ENCODE measurements around the gene NFYC.

The NFYC gene

DNA sequence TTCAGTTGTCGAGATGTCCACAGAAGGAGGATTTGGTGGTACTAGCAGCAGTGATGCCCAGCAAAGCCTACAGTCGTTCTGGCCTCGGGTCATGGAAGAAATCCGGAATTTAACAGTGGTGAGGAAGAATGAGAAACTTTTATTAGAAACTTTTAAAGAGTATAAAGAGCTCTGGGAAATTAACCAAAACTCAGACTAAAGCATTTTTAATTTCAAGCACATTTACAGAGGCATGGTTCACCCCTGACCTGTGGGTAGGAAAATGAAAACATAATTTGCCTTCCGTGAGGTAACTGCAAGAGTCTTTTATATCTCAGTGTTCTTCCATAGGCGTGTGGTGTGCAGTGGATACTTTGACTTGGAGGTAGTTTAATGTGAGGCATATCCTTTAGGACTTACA, 47.3 kb downstream of the NFYC start:
- no peak for DNase-seq (ENCODE audit: low read depth, low spot score)

DNA sequence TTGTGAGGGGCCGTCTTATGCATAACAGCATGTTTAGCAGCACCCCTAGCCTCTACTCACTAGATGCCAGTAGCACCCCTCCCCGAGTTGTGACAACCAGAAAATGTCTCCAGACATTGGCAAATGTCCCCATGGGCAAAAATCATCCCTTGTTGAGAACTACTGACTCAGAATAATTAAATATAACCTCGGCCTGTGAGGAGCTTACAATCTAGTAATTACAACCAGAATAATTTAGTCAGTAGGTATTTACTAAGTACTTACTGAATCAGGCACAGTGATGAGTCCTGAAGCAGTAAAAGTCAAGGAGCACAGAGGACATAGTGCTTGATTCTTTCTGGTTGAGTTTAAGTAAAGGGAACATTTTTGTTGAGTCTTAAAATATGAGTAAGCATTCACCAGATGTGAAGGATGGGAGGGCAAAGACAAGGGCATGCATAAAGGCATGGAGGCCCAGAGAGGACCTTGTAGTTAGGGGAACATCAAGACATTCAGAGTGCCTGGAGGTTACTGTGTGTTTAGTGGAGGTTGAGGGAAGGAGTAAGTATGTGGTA, 48.0 kb downstream of the NFYC start:
- DNase-seq (ENCODE audit: low read depth, low spot score), result no peak

DNA sequence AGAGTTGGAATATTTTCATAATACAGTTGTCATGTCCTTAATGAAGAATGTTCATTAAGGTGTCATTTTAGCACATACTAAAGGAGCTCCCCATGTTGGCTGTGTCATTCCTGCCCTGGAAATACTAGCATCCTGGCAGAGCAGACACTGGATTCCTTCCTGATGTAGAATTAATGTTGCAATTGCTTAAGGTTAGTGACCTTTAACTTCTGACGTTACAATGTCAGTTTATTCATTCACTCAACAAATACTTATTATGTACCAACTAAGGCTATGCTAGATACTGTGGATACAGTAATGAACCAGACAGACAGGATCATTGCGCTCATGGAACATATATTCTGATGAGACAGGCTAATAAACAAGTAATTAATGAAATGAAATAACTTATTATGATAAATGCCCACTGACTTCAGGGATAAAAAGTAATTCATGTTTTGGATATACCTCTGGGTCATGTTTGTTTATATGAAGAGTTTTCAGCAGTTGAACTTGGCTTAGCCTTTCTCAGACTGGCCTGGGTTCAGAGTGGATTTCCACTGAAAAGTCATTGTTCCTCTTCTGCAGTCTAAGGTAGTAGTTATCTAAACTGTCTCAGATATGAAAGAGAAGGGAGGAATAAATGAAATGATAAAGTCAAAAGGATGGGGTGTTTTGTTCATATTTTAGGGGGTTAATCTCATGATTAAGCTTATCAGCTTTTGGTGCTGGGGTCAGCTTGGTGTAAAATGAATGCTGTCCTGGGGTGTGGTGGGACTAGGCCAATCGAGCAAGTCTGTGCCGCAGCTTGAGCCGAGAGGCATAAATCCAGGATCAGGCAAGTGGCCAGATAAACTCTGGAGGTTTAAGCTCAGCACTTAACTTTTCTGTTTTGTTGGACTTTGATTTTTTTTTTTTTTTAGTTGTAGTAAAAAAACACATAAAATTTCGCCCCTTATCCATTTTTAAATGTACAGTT, 48.8 kb downstream of the NFYC start:
- no peak for DNase-seq (ENCODE audit: low read depth, low spot score)

DNA sequence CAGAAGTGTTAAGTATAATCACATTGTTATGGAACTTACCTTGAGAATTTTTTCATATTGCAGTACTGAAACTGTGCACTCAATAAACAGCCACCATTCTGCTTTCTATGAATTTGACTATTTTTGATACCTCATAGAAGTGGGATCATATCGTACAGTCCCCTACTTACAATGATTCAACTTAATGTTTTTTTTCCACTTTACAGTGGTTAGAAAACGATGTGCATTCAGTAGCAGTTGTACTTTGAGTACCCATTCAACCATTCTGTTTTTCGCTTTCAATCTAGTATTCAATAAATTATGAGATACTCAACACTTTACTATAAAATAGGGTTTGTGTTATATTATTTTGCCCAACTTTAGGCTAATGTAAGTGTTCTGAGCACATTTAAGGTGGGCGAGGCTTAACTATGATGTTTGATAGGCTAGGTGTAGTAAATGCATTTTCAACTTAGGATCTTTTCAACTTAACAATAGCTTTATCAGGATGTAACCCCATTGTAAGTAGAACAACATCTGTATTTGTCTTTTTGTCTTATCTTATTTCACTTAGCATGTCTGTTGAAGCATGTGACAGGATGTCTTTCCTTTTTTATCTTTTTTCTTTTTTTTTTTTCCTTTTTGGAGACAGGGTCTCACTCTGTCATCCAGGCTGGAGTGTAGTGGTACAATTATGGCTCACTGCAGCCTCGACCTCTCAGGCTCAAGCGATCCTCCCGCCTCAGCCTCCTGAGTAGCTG, 49.7 kb downstream of the NFYC start:
- no peak for DNase-seq (ENCODE audit: low read depth, low spot score)

GRCh38 chr1:40742363-40743061, 51.0 kb downstream of the NFYC start:
- DNase-seq (ENCODE audit: low read depth, low spot score), result no peak

DNA sequence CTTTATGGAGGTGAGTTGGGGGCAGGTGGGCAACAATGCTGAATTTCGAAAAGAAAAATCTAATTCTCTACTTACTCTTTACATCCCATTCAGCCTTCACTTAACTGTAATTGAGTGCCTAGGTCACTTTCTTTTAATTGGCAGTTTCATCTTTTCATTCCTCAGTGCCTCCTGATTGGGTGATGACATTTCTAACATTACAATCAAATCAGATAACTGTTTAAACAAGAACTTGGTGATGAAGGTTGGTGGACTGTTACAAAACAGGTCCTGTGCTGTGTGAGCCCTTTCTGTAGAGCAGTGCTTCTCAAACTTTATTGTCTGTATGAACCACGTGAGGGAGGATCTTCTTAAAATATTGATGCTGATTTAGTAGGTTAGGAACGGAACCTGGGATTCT, 51.9 kb downstream of the NFYC start:
- DNase-seq (ENCODE audit: low read depth, low spot score), result no peak

DNA sequence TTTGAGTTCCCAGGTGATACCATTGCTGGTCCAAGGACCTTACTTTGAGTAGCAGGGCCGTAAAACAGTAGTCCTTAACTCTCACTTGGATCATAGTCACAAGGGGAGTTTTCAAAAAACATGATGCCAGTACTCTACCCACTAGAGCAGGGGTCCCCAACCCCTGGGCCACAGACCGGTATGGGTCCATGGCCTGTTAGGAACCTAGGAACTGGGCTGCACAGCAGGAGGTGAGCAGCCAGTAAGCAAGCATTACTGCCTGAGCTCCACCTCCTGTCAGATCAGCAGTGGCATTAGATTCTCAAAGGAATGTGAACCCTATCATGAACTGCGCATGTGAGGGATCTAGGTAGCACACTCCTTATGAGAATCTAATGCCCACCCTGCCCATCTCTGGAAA, 52.4 kb downstream of the NFYC start:
- no peak for DNase-seq (ENCODE audit: low read depth, low spot score)

GRCh38 chr1:40745176-40745575, 53.7 kb downstream of the NFYC start:
- DNase-seq (ENCODE audit: low read depth, low spot score), result no peak

DNA sequence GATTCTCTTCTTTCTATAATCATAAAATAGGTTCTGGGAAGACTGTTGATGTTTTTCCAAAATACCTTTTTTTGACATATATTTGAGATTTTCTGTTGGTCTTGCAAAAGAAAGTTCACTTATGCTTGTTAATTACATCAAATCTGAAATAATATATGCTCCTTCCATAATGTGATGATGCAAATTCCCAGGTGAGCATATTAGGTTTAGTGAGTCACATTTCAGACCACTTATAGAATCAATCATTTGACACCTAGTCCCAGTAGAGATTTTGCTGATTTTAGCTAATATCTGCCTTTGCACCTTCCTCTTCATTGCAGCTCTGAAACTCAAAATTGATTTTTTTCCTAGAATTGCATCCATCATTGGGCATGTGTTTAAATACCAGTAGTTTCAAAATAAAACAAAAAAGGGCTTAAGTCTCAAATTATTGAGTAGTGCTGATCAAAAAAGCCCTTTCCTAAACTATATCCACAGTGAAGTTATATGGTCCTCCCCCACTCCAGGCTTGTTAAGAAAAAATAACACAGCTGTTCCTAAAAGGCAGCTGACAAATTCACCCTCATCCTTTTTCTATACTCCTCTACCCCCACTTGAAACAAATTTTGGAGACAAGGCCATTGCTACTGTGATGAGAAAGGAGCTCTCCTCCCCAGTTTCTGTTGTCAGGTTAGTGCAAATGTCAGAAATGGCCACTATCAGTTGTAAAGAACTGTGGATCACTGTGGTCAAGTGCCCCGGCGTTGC, 55.0 kb downstream of the NFYC start:
- DNase-seq (ENCODE audit: low read depth, low spot score), result no peak

DNA sequence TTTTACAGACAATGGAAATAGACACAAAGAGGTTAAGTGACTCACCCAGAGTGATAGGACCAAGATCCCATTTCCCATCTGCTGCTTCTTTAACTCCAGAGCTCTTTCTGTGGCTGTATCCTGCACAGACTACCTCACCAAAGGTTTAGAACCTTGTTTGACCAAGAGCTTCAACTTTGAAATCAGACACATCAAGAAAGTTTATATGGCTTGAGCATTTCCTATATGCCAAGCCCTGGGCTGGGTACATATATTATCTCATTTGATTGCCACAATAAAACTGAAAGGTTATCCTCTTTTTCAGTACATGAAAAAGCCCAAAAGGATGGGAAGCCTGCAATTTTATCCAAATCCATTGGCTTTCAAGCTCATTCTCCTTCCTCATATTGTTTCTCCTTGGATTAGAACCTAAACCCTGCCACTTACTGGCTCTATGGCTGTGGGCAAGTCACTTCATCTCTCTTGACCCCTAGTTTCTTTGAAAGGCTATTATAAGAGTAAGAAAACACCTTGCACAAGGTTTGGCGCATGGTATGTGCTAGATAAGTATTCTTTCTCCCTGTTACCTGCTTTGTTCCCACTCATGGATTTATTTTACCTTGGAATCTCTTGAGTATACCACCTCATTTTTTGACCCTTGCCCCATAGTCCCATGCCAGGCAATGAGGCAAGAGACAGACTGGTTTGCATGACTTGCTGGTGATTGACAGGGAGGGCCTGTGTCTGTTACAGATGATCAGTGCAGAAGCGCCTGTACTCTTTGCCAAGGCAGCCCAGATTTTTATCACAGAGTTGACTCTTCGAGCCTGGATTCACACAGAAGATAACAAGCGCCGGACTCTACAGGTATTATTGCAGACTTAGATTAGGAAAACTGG, 57.6 kb downstream of the NFYC start:
- no peak for DNase-seq (ENCODE audit: low read depth, low spot score)

DNA sequence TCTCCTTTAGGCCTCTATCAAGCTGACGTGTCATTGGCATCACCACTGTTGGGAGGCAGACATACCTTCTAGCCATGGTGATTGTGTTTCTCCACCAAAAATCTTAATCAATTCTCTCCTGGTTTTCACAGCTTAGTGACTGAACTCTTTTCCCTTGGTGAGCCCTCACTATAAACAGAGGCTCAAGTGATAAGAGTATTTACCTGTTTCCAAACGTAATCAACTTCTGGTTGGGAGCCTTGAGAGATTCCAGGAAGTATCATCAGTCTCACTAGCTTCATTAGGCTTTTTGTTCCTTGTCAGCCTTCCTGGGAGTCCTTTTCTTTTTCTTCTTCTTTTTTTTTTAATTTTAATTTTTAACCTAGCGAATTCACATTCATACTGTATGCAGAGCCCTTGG, 58.3 kb downstream of the NFYC start:
- DNase-seq (ENCODE audit: low read depth, low spot score), result no peak

- DNase-seq (ENCODE audit: low read depth, low spot score), result no peak
Observed at GRCh38 chr1:40750451-40750908, 59.0 kb downstream of the NFYC start.

DNA sequence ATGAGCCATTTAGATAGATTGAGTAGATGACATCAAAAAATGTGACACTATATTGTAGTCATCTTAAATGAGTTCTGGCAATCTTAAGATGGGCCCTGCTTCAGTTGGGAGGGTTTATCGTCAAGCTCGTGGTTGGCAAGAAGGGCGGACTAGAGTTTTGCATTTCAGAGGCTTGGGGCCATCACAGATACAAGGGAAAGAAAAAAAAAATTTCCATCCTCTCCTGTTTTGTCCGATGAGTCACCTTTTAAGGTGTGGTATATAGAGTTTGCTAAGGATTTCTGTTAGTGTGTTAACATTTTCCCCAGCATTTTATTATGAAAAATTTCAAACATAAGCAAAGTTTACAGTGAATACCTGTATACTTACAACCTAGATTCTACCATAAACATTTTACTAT, 60.3 kb downstream of the NFYC start:
- DNase-seq (ENCODE audit: low read depth, low spot score), result no peak

GRCh38 chr1:40753142-40753882, 61.8 kb downstream of the NFYC start:
- DNase-seq (ENCODE audit: low read depth, low spot score), result no peak

DNA sequence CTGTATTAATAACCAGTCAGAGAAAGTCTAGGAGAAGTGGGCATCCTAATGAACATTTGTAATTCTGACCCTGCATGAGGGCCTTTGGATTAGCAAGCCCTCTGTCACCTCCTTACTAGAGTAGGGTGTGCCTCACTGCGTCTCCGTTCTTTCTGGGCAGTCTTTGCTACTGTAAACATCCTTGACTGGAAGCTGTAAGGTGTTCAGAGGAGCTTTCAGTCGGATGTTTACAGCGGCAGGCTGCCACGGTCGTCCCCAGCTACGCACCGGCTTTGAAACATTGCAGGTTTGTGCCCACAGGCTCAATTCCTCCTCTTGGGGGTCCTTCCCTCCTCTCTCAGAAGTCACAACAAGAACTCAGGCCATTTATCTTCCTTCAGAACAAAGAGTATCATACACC, 62.7 kb downstream of the NFYC start:
- no peak for DNase-seq (ENCODE audit: low read depth, low spot score)

DNA sequence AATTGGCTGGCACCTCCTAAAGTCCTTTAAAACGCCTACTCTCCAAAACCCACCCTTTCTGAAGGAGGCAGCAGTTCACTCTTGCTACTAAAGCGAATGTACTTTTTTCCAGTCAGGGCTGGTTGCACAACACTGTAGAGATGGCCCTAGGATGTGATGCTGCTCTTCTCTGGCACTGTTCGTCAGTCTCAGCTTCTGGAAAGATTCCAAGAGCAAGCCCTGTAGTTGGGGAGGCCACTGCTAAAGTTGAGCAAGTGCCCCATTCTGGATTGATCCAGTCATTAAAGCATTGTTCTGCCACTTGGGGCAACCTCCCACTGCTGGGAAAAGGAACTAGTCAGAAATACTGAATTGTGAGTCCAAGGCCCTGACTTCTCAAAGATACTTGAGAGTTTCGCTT, 63.6 kb downstream of the NFYC start:
- no peak for DNase-seq (ENCODE audit: low read depth, low spot score)

DNA sequence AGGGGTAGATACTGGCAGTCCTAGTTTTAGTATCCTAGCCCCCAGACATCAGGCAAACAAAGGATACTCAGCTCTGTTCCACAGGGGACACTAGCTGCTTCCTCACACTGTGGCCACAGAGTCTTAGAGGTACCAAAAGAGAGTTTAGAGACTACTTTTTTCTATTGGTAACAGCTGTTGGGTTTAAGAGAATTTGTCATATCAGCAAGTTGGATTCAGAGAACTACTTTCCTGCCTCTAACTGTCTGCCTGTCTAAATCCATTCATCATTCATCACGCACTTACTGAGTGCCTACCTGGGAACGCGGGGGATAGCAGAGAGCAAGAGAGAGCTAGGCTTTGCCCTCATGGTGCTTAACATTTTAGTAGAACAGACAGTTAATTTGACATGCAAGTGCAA, 65.0 kb downstream of the NFYC start:
- DNase-seq (ENCODE audit: low read depth, low spot score), result no peak

GRCh38 chr1:40757084-40757483, 65.6 kb downstream of the NFYC start:
- DNase-seq (ENCODE audit: low read depth, low spot score), result no peak

GRCh38 chr1:40758004-40758403, 66.5 kb downstream of the NFYC start:
- DNase-seq (ENCODE audit: low read depth, low spot score), result no peak

Measured in astrocyte of the hippocampus (primary cell).